HG03280 (cell line): ENCODE measurements around the gene SLC16A7.

Source experiments
- ATAC-seq: cut with Tn5 transposase; IDR thresholded peaks from one replicate; pipeline ENCODE4 v1.9.1; 2021; ENCODE audit warnings: mild to moderate bottlenecking, moderate library complexity; ENCODE audit not compliant: unreplicated experiment

The SLC16A7 gene

DNA sequence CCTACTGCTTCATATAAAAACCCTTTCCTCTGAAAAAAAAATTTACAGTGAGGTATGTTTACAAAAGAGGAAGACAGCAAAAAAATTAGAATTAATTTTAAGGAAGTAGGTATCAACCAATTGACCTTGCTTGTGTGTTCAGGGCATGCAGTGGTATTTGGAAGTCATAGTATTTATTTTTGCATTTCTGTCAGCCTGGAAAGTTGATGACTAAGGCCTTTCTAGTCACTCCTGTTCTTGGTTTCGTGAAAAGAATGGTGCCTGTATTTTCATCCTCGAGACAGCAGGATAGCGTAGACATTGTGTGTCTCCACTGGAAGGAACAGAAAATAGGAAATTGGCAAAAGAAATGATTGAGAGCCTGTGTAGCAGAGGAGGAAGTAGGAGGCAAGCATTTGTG, 24.5 kb downstream of the SLC16A7 start:
- no peak for ATAC-seq

DNA sequence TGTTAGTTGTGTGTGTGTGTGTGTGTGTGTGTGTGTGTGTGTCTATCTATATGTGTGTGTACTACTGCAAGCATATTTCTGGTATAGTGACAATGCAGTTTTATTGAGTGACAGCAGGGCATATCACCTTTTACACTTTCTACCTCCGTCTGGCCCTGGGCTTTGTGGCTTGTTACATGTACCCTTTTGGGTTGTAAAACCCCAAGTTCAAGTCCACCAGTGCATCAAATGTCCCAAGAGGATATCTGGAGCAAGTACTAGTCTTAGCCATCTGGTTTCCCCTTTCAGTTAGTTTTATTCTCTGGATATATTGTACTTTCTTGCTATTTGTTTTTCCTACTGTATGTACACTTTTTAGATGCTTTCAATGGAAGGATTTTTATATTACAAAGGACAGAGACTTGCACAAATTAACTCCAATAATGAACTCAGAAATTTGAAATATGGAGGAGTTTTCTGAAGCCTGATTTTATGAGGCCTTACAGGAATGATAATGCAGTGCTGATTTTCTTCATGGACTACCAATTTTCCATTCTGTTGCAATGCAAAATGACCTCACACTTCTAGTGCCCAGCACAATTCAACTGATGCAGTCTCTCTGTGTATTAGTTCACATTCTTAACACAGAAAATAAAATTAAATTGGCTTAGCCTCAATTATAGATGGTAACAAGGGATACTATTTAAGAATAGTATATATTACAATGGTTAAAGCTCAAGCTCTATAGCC, 29.1 kb downstream of the SLC16A7 start:
- ATAC-seq: no peak

DNA sequence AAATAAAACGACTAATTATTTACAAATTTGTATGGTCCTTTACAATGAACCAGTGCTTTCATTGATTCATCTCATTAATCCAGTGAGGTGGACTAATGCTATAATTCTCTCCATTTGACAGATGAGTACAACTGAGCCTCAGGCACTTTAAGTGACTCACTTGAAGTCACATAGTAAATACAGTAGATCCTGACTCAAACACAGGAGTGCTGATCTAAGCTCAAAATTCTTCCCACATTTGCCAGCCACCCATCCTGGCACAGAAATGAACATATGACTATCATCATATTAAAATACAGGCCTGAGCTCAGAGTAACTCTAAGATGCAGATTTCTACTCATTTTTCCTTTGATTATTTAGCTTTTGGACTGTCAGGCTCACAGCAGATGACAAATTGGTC, 30.6 kb downstream of the SLC16A7 start:
- no peak for ATAC-seq

DNA sequence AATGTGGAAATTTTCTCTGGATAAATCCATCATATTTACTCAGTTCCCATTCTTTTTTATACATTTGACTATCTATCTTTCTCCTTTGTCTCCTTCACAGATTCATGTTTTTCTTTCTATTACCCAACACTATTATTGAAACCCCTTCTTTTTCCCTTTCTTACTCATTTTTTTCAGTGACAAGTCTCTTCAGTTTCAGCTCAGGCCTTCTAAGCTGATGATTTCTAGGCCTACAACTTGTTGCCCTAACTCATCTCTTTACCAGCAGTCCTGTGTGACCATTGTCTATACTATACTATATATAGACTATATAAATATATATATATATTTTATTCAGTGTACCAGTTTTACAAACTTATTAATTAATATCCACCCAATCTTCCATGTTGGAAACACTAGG, 31.8 kb downstream of the SLC16A7 start:
- ATAC-seq: no peak

DNA sequence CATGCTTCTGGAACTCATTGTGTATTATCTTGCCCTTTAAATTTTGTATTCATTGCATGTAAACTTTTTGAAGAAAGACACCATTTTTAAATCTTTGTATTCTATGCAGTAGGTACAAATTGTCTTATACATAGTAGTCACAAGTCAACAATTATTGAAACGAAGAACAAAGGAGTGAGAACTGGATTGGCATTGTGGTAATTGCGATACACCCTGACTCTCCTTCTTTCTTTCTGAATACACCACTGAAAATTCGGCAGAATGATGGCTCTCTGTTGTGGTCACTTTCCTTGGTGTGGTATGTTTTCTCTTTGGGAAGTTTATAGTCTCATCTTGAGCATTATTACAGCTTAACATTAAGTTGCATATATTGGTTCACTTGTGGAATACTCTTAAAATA, 34.1 kb downstream of the SLC16A7 start:
- no peak for ATAC-seq

DNA sequence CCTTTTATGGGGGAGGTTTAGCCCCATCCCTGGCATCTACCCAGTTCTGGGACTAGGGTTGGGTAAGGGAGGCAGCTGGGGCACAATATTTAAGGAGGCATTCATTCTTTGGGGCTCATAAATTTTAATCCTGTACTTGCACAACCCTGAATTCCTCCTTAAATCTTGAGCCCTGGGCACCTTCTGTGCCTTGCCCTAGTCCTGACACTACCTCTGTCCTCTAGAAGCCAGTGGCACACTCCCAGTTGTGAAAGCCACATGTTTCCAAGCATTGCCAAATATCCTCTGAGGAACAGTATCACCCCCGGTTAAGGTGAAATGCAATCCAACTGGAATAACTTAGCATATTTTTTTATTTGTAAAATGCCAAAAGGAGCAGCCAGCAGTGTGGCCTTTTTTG, 36.6 kb downstream of the SLC16A7 start:
- ATAC-seq: no peak

DNA sequence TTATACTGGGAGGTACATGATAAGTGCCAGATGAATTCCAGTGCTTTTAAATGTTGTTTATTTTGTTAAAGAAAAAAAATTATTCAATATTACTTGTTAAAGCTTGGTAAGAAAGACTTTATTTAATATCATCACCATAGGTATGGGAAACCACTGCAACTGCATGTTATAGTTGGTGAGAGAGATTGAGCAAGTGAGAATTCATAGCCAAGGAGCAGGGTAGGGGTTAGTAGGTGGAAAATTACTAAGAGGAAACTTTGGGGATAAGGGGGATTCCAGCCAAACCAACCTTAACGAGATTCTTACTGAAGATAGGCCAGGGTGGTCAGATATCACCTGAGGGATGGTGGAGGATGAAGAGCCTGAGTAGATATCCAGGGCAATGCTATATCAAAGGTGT, 38.4 kb downstream of the SLC16A7 start:
- no peak for ATAC-seq

DNA sequence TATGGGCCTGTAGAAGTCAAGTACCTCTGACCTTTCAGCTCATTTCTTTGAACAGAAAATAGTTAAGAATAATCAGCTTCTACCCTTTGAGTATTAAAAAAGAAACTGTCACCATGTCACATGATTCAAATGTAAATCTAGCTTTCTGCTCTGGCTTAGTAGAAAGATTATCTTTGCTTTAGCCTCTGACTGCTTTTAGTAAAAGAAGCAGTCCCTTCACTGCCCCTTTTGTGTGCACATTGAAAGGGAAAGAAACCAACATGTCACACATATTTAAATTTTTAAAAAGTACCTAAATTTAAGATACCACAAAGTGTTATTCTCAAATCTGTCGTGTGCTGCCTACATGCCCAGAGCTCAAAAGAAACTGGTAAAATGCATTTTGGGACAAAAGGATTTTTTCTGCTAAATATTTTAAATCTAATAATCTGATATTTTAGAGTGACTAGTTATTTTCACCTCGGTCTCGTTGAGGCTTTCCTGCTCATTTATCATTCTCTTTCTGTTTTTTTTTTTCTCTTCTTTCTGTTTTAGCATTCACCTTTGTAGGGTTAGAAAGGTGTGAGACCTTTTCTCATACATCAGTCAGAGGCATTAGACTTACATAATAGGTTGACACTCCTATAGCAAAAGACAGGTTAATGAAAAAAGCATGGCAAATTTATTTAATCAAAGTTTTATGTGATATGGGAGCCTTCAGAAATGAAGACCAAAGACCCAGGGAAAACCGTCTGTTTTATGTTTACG, 41.3 kb downstream of the SLC16A7 start:
- ATAC-seq: no peak

DNA sequence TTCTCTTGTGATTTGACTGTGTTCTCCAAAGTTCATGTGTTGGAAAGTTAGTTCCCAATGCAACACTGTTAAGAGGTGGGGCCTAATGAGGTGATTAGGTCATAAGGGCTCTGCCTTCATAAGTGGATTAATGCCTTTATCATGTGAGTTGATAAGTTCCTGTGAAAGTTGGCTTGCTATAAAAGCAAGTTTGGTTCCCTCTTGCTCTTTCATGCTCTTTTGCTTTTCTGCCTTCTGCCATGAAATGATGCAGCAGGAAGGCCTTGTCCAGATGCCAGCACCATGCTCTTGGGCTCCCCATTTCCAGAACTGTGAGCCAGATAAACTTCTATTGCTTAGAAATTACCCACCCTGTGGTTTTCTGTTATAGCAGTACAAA, 41.9 kb downstream of the SLC16A7 start:
- no peak for ATAC-seq

DNA sequence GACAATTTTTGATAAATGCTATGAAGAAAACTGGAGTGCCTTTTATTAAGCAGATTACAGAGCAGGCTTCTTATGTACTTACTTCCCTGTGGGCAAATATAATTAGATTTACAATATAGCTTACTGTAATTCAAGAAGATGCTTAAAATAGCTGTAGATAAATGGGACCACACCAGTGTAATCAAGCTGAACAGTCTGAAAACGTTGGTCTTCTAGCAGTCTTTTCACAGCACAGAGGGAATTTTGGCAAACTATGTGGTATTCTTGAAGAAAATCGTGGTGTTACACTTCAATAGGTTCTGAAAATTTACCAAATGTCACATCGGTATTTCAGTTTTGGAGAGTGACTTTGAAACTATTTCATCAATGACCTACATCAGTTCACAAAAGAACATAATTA, 47.7 kb downstream of the SLC16A7 start:
- ATAC-seq: no peak

DNA sequence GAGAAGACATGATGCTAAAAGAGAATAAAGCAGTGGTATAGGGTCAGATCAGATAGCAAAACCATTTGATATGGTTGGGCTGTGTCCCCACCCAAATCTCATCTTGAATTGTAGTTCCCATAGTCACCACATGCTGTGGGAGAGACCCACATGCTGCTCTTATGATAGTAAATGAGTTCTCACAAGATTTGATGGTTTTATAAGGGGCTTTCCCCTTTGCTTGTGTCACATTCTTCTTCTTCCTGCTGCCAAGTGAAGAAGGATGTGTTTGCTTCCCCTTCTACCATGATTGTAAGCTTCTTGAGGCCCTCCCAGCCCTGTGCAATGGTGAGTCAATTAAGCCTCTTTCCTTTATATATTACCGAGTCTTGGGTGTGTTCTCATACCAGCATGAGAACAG, 49.4 kb downstream of the SLC16A7 start:
- no peak for ATAC-seq

DNA sequence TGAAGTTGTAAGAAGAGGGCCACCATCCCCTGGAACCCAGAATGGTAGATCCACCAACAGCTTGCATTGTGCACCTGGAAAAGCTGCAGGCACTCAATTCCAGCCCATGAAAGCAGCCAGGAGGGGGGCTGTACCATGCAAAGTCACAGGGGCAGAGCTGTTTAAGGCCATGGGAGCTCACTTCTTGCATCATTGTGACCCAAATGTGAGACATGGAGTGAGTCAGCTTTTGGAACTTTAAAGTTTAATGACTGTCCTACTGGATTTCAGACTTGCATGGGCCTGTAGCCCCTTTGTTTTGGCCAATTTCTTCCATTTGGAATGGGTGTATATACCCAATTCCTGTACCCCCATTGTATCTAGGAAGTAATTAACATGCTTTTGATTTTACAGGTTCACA, 50.8 kb downstream of the SLC16A7 start:
- ATAC-seq: no peak

DNA sequence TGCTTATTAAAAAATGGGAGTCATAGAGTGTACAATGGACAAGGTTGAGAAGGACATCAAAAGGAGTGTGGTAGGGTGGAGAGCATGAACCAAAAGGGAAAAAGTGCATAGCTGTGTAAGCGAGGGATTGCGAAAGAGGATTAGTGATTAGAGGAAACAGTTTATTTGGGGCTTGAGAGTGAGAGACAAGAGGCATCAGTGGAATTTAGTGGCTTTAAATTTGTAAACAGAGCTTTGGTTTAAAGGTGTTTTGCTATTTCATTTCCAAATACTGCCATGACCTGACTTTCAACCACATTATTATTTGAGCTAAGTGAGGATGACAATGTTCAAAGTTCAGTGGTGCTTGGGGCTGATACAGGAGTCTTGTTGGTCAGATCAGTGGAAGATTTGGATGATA, 53.4 kb downstream of the SLC16A7 start:
- no peak for ATAC-seq

DNA sequence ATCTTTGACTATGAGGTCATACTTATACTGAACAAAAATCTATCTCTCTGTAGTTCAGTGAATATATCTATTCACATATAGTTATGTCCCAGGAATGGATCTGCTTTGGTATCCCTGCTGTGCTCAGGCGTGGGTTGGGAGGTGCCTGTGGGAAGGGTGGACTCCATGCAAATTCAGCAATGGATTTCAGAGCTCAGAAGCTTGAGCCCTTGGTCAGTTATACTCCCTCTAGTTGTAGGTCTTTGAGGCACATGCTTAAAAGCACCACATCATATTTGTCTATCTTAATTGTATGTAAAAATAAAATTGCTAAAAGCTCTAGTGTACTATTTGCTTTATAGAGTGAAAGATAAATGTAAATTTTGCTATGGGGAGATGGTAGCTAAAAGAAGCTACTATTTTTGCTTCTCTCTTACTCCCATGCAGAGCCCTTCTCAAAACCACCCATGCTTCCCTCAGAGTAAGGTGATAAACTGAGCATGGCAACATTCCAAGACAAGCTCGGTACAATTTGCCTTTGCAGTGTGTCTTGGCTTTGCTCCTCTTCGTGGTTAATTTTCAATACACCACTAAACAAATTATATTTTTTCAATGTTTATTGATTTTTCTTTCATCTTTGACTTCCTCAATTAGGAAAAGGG, 54.9 kb downstream of the SLC16A7 start:
- ATAC-seq: no peak

DNA sequence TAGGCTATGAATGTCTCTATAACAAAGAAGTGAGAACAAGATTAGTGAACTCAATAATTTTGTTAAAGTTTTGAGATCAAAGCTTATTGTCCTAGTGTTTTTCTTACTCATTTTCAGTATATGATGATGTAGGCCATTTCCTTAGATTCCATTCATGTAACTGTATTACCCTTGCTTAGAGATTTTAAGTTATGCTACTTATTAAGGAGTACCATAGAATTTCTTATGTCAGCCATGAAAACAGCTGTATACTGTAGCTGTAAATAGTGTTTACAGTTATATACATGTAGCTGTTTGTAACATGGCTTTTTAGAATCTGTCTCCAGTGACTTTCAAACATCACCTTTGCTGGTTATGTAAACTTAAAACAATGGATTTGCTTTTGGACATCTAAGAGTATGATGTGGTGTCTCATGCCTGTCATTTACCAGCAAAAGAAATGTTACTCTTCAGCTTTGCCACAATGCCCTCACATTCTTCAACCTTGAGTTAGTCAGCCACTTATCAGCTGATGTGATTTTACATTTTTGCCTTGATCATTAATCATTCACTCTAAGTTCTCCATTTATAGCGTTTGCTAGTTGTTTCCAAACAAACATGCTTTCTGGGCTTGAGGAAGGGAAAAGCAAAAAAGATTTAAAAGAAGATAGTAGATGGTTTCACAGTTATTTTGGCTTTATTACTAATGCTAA, 55.5 kb downstream of the SLC16A7 start:
- ATAC-seq: no peak

DNA sequence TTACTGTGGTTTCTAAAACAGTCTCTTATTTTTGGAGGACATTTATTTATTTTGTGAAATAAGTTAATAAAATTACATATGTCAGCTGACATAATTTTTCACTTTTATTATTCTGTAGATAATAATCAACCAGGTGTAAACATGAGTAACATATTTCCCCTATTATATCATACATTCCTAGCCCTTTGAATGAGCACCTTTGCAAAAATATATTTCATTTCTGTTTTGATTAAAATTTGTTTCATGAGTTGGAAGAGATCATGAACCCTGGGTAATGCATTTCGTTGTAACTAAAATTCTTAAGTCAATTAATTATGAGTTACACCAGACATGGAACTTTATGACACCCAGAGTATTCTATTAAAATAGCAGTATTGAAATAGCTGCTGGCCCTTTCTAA, 56.3 kb downstream of the SLC16A7 start:
- ATAC-seq: no peak

DNA sequence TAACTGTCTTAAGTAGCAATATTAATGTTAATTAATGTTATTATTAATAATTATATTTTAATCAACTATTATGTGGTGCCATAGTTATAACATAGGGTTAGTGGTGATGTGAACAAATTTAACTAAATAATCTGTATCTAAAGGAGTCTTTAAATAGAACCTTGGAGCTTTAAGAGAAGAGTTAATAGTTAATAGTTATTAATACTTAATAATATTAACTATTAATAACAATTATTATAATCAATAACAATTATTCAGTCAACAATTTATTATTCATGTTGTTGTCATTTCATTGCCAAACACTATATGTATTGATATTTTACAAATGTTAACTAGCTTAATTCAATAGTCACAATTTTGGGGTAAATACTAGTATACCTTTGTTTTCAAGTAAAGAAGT, 58.2 kb downstream of the SLC16A7 start:
- ATAC-seq: no peak

DNA sequence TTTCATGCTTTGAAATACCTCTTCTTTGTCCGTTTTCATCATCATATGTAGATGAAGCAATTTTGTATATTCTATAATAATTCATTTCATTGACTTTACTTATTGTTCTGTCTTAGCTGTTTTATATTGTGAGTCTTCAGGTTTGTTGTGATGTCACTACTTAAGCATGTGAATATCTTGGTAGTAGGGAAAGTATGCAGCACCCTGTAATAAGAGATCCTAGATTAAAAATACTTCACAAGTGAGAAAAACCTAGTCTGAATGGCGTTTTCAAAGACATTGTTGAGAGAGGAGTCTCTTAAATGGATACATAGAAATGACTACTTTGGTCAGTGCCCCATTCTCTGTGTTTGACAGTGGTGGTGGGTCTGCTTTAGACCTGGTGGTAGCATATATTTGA, 61.4 kb downstream of the SLC16A7 start:
- no peak for ATAC-seq

DNA sequence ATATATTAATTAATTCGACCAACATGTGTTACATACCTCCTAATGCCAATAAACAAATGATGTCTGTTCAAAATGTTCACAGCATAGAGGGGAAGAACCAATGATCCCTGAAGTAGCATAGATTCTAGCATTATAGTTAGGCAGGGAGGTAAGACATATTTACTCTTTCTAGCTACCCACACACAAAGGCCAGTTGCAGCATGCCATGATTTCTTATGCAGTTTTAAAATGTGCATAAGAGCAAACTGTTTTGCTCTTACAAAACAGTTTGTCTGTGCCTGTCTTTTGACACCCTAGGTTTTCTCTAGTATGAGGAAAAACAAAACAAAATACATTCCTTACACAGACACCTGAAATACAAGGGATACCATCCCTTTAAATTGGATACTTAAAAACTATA, 61.9 kb downstream of the SLC16A7 start:
- no peak for ATAC-seq

DNA sequence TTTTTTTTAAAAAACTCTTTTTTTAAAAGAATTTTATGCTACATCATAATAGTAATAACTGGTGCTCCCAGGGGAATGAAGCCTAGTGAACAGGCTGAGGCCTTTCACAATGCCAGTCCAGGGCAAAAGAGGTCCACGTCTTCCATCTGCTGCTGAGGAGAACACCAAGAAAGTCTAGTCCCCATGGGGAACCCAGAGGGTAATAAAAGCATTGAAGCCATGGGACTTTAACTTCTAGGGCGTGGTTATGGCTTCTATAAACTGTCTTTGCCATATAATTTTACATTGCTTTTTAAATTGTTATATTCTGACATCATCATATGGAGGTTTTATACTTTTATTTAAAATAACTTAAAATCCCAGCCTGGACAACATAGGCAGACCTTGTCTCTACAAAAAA, 64.3 kb downstream of the SLC16A7 start:
- no peak for ATAC-seq

DNA sequence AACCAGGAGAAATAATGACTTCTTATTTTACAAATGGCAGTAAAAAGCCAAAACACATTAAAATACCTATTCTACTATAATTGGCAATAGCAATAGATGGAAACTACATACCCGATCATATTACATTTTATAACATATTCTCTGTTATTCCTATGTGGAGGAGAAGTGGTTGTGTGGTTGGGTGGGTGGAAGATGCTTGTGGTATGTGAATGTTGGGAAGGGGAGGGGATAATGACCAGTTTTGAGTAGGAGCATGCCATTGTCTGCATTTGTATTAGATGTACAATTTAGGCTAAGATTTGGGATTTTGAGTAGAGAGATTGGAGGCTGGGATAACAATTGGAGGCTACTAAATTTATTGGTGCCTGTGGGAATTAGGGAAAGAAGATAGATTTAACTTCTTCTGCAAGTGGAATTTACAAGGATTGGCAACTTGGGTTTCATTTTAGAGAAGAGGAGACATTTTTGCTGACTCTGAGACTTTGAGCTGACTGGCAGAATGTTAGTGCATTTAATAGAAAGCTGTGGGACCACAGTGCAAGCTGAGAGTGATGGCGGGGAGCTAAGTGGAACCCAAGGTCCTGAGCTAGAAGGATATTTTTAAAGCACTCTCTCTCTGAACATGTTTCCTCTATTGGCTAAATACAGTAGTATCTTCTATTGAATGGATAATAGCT, 65.2 kb downstream of the SLC16A7 start:
- ATAC-seq: no peak
